GM19463 (cell line): ENCODE measurements around the gene AKR7A2.

Experiments
- ATAC-seq: cut with Tn5 transposase; IDR thresholded peaks from one replicate; pipeline ENCODE4 v1.9.1; 2021; ENCODE audit warnings: mild to moderate bottlenecking, moderate library complexity; ENCODE audit not compliant: unreplicated experiment

AKR7A2 gene

DNA sequence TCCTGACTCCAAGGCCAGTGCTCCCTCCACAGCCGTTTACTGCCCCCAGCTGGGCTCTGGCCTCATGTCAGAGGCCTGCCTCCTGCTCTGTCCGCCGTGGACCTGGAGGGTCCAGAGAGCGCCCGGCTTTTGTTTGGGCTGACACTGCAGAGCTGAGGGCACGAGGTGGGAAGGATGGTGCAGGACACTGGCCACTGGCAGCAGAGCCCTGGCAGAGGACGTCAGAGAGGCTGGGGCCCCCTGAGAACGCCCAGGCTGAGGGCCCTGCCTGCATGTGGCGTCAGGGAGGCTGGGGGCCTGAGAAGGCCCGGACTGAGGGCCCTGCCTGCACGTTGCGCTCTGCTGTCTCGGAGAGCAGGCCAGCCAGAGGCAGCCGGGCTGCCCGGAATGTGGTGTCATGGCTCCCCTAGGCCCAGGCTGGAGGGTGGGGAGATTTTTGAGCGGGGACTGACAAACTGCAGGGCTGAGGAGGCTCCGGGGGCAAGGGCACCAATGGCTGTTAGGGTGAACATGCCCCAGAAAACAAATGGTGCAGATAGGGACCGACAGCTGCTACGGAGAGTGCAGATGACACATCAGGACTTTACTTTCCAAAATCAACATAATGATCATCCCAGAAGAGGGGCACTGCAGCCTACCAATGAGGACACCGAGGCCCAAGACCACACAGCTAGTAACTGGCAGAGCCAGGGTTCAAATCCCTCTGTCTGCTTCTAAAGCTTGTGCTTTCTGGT, 31.8 kb upstream of the AKR7A2 start:
- ATAC-seq, result no peak

DNA sequence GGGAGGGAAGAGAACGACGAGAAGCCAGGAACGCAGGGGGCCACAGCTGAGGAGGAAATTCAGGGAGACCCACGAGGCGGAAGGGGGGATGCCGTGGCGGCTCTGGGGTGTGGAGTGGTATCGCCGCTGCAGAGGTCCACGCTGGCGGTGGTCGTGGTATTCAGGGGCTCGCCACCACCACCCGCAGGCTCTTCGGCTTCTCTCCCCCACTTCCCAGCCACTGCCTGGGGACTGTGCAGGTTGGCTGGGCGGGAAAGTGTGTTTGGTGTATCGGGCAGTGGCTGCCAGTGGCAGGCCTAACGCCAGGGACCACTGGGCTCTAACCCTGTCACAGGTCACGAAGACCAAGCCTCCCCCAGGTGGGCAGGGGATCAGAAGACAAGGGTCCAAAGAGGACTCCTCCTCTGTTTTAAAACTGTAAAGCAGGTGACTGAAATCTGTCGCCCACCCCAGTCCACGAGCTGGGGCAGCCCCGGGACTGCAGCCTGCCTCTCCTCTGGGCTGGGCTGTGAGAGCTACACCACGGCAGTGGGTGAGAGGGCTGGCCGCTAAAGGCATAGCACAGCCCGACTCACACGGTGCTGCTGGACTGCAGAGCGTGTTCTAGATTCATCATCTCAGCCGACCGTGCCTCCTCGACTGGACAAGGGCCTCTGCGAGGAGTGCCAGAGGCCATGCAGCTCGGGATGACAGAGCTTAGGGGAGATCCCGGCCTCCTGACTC, 31.1 kb upstream of the AKR7A2 start:
- ATAC-seq, result no peak

DNA sequence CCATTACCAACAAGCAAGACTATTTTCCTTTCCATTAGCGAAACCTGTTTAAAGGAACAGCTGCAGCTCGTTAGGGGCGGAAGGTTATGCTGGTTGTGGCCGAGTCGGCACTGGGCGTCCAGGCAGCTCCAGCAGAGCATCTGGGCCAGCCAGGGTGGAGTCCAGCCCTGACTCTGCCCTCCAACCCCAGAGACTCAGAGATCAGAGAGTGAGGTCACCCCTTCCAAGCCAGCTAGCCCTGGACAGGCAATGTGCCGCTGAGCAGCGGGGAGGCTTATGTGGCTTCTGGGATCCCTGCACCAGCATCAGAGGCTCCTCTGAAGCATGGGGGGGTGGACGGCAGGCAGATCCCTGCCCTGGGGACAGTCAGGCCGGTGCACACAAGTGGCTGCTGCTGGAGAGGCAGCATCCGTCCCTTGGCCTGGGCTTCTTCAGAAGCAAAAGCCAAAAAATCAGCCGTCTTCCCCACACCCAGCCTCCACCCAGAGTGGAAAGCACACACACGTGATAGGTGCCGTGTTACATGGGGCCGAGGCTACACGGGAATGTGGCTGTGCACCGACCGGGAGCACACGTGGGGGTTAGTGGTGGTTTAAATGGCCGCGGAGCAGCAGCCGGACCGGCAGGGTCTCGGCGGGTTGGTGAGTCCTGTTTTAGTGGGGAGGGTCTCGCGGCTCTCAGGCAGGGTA, 30.3 kb upstream of the AKR7A2 start:
- ATAC-seq, result no peak

DNA sequence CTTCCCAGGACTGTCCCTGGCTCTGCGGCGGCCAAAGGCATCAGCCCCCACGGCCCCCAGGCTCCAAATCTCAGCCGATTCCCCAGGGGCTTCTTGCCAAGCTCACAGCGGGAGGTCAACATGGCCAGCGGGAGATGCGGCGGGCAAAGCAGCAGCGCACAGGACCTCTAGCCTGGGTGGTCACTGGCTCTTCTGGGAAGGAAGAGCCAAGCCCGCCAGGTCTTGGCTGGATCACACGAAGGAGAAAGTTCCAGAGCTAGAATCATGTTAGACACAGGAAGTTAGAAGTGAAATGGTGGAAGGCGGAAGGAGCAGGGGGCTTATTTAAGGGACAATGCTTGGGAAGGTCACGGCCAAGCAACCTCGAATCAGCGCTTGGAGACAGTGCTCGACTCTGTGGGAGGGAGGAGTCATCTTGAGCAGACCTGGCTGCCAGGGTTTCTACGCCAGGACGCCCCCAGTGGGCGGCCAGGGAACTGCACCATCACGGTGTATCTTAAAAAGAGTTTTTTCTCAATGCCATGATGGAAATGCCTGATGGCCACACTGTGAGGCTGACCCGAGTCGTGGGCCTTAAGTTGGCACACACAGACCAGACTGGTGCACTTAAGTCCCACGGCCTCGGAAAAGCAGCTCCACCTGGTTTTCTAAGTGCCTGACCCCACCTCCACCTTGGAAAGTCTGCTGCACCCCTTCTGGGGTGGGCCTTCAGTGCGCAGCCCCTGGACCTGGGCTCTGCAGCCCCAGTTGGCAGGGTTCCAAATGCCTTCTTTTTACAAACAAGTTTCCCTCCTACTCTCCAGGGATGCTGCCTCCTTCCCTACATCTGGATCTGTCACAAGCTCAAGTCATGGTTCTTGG, 29.5 kb upstream of the AKR7A2 start:
- ATAC-seq, result no peak

DNA sequence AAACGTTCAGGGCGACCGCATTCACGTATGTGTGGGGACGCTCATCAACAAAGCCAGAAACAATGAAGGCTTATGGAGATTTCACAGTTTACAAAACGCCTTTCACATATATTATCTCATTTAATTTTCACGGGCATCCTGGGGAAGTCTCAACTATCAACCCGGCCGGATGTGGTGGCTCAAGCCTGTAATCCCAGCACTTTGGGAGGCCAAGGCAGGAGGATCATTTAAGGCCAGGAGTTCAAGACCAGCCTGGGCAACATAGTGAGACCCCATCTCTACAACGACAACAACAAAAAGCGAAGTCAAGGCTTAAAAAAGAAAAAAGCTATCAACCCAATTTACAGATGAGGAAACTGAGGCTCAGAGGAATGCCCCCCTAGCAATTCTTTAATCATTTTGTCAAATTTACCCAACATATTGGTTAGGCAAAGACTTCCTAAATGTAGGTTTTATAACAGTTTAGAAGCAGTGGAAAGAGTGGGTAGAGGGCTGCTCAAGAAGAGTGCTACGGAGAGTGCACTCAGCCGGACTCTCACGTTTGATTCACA, 28.5 kb upstream of the AKR7A2 start:
- no peak for ATAC-seq

DNA sequence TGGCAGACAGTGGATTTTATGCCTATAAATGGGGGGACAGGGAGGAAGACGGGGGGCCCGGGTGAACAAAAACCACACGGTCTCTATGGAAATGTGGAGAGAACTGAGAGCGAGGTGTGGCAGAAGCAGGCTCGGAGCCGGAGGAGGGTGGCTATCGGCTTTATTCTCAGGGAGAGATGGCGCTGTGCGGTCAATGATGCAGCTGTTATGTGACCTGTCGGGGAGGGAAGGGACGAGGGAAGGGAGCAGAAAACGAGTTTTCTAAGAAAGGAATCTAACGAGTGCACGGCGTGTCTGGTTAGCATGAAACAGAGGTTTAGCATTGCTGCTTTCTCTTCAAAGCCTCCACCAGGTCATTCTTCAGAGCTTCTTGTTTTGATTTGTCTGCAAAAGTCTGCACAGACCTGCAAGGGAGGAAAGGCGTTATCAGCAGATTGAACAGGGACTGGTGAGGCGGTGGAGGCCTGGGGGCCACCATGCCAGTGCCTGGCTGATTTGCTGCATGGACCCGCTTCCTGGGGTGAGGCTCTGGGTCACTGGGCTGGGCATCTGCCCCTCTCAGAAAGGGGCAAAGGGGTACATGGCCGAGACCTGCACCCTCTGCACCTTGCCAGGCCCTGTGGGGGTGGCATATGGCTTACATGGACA, 27.4 kb upstream of the AKR7A2 start:
- no peak for ATAC-seq

DNA sequence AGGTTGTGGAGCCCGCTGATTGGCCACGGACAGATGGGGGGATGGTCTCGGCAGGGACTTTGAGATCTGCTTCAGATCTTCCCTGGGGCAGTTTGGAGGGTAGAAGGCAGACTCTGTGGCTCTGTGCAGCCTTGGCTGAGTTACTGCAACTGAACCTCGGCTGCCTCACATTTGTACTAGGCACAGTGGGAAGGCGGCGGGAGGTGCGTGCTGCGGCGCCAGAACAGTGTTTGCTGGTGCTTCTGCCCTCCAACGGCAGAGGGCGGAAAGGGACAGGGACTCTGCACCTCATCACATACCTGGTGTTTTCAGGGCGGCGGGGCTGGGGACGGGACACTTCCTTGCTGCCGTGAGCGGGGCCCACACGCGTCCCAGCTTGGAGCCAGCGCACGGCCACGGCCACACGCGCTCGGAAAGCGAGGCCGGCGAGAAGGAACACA, 26.4 kb upstream of the AKR7A2 start:
- ATAC-seq, result no peak

DNA sequence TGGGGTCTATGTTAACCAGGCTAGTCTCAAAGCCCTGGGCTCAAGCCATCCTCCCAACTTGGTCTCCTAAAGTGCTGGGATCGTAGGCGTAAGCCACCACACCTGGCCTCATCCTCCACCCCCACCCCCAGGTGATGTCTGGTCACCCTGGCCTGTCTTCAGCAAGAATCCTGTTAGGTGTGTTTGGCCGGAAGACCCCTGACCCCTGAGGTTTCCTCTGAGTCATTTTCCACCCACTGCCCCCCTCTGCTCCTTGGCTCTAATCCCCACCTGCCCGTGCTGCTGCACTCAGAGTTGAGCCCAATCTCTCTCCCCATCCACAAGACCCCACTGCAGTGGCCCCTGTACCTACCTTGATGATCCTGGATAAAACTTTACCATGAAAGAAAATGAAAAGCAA, 25.3 kb upstream of the AKR7A2 start:
- ATAC-seq, result no peak

DNA sequence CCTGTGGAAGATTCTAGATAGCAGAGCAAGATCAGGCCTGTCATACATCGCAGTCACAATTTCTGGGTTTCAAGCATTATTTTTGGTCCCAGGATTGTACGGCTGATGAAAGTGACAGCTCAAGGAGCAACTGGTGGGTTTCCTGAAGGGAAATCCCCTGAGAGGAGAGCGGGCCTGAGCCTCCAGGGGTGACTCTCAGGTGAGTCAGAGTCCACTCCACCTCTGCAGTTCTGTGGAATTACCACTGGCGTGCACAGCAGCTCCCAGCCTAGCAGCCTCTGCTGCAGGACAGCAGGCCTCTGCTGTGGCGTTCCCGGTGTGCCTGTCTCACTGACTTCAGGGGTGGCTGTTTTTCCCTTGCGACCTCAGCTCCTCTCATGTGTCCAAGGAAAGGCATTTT, 24.6 kb upstream of the AKR7A2 start:
- ATAC-seq, result no peak

DNA sequence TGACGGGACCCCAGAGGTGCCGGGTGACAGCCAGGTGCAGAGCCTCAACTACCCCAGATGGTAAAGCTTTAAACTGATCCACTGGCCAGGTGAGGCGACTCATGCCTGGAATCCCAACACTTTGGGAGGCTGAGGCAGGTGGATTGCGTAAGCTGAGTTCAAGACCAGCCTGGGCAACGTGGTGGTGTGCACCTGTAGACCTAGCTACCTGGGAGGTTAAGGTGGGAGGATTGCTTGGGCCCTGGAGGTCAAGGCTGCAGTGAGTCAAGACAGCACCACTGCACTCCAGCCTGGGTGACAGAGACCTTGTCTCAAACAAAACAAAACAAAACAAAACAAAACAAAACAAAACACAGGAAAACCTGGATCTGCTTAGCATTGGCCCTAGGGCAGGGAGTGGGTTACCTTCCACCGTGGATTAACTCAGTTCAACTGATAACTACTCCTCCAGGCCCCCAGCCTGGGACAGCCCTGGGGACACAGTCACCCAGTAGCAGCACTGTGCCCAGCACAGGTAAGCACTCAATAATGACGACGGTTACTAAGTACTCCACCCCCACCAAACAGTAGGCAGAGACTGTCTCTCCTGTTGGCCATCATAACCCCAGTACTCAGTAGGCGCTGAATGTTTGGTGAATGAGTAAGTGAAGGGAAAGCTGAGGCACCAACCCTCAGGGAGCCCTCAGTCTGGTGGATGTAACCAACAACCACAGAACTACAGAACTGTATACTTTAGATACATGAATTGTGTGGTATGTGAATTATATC, 21.8 kb upstream of the AKR7A2 start:
- ATAC-seq, result no peak

DNA sequence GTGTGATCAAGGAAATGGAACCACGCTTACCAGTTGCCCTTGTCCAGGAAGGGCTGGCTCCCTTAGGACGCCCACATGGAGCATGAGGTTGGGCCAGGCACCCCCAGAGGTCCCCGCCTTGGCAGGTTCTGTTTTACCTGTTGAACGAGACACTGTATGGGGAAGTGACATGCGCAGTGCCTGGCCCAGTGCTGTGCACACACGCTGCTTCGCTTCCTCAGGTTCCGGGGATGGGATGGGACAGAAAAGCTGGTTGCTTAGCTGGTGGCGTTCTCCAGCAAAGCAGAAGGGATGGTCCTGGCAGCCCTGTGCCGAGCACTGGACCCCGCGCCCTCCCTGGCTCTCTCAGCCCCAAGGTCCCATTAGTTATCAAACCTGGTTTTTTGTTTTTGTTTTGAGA, 20.9 kb upstream of the AKR7A2 start:
- no peak for ATAC-seq

DNA sequence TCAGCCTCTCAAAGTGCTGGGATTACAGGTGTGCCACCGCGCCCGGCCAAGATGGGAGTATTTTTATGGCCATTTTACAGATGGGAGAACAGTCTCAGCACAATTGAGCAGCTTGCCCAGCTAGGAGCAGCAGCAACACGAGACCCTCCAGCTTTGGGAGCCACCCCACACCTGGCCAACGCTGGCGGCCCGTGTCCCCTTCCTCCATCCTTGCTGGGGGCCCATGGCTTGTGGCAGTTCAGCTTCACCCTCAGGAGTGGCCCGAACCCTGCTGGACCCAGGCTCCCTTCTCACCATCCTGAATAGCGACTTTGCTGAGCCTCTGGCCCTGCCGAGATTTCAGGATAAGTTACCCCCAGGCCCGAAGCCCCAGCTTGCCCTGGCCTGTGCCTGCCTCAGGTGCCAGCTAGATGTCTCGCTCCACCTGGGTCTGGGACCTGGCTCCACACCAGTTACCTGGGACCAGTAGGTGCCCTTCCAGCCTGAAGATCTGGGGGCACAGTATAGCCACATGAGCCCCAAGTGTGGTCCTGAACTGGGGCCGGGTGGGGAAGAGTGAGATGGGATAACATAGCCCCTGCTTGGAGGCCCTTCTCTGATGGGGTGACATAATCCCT, 19.4 kb upstream of the AKR7A2 start:
- no peak for ATAC-seq

DNA sequence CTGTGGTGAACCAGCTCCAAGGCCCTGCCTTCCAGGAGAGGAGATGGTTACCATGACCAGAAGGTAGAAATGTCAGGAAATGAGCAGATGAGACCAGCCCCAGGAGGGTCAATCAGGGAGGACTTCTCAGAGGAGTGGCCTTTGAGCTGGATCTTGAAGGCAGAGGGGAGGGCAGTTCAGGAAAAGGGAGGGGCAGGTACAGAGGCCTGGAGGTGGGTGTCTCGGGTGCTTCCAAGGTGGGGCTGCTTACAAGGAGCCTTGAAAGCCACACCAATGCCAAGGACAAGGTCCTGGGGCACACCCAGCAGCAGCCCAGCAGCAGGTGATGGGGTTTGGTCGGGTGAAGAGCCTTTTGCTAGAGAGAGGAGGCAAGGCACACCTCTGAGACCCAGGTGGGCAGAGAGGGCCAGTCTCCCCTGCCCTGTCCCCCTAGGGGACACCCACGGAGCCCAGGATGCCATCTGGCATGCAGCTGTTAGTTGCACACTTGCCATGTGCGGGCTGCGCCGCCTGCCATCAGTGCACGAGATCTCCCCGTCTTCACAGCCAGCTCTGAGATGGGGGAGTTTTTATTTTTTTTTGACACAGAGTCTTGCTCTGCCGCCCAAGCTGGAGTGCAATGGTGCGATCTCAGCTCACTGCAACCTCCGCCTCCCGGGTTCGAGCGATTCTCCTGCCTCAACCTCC, 18.6 kb upstream of the AKR7A2 start:
- no peak for ATAC-seq

DNA sequence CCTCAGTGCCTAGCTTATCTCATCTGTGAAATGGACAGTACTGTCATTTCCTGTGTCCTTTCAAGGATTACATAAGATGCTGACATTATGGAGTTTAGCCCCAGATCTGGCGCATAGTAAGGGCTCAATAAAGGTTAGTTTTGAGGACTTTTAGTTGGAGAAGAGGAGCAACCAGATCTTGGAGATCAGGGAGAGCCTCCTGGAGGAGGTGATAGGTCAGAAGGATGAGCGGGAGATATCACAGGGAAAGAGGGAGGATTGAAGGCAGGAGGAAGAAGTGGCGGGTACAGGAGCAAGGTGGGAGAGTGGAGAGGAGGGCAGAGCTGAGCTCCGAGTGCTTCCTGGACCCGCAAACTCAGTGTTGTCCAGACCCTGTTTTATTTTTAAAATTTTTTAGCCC, 17.7 kb upstream of the AKR7A2 start:
- no peak for ATAC-seq

DNA sequence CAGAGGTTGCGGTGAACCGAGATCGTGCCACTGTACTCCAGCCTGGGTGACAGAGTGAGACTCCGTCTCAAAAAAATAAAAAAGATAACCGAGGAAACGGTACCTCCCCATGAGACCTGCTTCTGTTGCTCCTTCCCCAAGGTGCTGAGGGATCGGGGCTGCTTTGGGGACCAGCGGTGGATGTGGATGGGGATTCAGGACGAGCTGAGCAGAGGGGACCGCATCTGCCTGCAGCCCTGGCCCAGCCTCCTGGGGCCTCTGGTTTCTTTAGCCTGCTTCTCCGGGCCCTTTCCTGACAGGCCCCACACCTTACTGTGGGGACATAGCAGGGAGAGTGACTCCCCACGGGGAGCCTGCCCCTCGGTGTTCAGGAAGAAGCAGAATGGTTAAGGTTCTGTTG, 17.2 kb upstream of the AKR7A2 start:
- ATAC-seq, result no peak

DNA sequence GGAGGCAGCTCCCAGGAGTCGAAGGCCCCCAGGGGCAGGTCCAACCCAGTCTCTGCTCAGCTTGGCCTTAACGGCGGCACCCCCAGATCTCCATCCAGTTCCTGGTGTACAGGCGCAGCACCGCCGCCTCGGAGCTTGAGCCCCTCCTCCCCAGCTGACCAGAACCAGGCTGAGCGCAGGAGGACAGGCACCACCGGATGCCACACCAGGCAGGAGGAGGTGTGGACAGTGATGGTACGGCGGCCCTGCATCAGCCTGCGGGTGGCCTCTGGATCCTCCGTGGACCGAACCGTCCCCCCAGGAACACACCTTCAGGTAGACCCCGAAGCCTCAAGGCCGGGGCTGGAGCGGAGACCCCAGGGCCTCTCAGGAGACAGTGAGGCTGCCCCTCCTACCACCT, 16.5 kb upstream of the AKR7A2 start:
- no peak for ATAC-seq

DNA sequence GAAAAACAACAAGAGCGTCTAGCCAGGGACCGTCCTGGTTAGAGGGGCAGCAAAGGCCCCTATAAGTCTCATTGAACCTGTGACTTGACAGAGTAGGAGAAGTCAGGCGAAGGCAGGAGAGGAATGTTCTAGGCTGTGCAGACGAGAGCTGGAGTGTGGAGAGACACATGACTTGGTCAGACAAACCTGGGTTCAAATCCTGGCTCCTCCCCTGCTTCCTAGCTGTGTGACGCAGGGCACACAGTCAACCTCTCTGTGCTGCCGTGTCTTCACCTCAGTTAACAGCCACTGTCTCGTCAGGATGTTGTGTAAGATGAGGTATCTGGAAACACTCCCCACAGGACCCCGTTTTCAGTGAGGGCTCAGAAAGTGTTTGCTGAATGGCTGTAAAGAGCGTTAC, 15.8 kb upstream of the AKR7A2 start:
- ATAC-seq, result no peak

DNA sequence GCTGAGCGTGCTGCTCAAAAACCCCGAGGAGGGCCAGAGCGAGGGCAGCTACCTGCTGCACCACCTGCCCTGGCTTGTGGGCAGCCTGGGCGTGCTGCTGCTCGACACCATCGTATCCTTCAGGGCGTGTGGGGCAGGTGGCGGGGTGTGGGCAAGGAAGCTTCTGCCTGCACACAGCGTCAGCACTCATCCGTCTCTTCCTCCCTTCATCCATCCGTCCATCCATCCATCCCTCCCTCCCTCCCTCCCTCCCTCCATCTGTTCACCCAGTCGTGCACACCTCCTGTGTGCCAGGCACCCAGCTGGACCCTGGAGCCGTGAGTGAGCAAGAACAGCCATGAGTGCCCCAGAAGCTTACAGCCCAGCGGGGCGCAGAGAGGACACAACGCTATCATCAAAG, 15.4 kb upstream of the AKR7A2 start:
- no peak for ATAC-seq

DNA sequence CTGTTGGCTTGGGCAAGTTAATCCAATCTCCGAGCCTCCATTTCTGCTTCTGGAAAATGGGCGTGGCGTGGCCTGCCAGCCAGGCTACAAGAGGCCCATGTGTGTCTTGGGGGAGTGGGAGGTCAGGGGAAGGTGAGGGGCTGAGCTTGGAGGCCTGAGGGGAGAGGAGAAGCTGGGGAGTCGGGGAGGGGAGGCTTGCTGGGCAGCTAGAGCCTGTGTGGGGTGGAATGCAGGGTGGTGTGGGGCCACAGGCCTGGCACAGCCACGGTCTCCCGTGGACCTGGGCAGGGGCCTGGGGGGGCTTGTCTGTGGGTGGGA, 14.8 kb upstream of the AKR7A2 start:
- no peak for ATAC-seq
